Fibroblast of the aortic adventitia (primary cell): ENCODE measurements around the gene HIKESHI. TPM values are rescaled to one million over a fixed set of nuclear protein-coding genes. Genes with fewer than 3 reads are reported as not detected.

ENCODE experiments used
- DNase-seq: peaks from one replicate; pipeline ENCODE4 v3.0.0-alpha.2; 2010; ENCODE audit warnings: low read depth
- H3K4me3 ChIP-seq: 2 replicates; pipeline ENCODE4 v1.5.1; 2011; ENCODE audit warnings: low read depth, mild to moderate bottlenecking, control low read depth, low read length, moderate library complexity
- small RNA-seq: library from RNA; depleted of rRNA; stranded (forward); fragments of <200 nt; gene quantifications from one replicate; pipeline ENCODE3, GENCODE V24; 2012
- total RNA-seq: library from RNA; depleted of rRNA; stranded (reverse); fragments of >200 nt; gene quantifications from 2 replicates; pipeline ENCODE4 v1.2.3, GENCODE V29; 2012; ENCODE audit warnings: low replicate concordance
- TF ChIP-seq, protein P1 (sequence below): IDR thresholded peaks from 2 replicates; pipeline ENCODE4 v1.5.1; 2011; ENCODE audit warnings: mild to moderate bottlenecking, low read length, control low read depth, inconsistent platforms; ENCODE audit not compliant: insufficient read depth

HIKESHI gene
- total RNA-seq, 1 donor, result 92.2 TPM

DNA sequence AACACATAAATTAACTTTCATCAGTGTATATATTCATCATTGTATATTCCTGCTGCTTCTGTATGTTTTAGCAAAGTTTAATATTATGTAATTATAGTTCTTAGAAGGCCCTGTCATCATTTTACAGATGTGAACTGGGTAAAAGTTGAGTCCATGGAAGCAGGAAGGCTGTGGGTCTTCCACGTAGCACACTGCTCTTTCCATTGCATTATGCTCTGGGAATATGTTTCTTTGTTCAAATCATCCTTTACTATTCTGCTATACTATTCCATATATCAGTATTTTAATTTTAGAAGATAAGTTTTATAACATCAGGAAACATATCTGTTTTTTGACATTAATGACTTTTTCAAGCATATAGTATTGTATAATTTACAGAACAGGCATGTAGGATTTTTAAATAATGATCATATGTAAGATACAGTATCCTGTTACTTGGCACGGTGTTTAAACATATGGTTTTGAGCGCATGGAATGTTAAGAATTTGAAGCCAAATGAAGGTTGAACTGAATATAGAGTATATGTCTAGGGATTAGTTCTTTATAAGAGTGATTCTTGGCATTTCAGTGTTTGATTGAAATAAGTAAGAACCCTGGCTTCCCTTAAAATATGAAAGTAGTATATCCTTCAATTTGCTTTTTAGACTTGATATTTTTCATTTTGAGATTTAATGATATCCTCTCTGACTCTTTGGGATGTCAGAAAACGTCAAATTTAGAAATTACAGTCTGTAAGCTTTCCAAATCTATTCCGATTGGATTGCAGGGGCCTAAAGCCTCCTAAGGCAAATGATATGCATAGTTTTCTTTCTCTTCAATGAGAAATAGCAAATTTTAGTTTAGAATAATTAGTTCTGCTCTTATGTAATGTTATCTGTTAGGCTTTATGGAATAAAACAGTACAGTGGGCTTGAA lies 81.3 kb downstream of the HIKESHI start:
- no peak for DNase-seq
- TF ChIP-seq, protein P1, sequence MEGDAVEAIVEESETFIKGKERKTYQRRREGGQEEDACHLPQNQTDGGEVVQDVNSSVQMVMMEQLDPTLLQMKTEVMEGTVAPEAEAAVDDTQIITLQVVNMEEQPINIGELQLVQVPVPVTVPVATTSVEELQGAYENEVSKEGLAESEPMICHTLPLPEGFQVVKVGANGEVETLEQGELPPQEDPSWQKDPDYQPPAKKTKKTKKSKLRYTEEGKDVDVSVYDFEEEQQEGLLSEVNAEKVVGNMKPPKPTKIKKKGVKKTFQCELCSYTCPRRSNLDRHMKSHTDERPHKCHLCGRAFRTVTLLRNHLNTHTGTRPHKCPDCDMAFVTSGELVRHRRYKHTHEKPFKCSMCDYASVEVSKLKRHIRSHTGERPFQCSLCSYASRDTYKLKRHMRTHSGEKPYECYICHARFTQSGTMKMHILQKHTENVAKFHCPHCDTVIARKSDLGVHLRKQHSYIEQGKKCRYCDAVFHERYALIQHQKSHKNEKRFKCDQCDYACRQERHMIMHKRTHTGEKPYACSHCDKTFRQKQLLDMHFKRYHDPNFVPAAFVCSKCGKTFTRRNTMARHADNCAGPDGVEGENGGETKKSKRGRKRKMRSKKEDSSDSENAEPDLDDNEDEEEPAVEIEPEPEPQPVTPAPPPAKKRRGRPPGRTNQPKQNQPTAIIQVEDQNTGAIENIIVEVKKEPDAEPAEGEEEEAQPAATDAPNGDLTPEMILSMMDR, result no peak
- H3K4me3 ChIP-seq, result no peak overlapping the region

DNA sequence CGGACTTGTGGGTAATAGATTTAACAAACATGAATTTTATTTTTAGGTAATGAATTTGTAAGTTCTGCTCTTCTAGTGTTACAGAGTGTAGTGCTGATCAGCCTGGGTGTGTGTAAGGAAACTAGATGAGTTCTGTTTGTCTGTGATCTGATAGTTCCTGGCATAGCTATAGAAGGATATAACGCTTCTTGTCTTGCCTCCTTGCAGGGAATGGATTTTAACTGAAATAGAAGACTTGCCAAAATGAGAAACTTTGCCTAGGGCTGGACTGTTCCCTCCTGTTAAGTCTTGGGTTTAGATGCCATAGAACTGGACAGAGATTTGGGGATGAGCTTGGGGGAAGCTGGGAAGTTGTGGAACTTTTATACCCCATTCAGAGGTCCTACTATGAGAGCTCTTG lies 84.2 kb downstream of the HIKESHI start:
- H3K4me3 ChIP-seq, result no peak overlapping the region
- TF ChIP-seq, protein P1, result no peak
- no peak for DNase-seq

DNA sequence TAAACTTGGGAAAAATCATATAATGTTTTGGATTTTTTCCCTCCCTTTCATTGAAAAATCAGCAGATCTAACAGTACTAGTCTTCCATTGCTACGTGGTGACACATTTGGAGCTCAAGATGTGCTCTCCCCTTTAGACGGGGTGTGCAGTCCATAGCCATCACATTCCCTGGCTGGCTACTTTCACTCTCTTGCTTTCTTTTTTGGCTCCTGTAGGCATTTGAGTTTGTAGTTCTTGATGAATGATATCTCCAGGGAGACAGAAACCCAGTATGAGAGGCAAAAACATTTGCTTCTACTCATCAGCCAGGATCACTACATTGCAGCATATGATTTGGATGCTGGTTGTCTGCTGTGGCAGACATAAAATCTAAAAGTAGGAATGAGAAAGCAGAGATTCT lies 84.7 kb downstream of the HIKESHI start:
- no peak overlapping the region for H3K4me3 ChIP-seq
- TF ChIP-seq, protein P1, result no peak
- peak; percentile 47 for DNase-seq

DNA sequence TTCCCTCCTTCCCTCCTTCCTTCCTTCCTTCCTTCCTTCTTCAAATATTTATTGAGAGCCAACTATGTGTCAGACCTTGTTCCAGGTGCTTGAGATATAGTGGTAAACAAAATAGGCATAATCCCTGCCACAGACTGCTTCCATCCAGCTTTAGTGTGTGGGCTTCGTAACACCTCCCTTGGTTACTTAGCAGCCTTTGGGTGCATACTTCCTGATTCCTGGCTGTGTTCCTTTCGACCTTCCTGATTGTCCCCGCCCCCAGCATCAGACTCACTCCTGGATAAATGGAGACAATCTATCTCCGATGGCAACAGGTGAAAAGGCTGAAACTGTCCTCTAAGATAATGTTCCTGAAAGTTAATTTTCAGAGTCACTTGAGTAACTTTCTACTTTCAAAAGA lies 86.2 kb downstream of the HIKESHI start:
- DNase-seq, result no peak
- no peak overlapping the region for H3K4me3 ChIP-seq
- TF ChIP-seq, protein P1, result no peak

DNA sequence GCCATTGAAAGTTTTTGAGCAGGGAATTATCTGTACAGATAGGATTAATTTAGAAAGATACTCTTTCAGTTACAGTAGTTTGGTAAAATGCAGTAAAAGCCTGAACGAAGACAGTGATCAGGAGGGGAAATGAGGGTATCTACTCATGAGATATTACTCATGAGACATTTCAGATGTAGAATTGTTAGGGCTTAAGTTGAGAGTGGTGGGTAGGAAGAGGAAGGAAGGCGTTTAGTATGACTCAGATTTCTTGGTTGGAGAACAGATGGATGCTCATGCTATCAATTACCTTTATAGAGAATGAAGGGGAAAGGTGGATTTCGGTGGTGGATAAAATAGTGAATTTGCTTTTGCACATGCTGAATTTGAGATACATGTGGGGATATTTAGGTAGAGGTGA lies 88.4 kb downstream of the HIKESHI start:
- TF ChIP-seq, protein P1, result no peak
- no peak overlapping the region for H3K4me3 ChIP-seq
- no peak for DNase-seq

- H3K4me3 ChIP-seq, result no peak overlapping the region
- no peak for DNase-seq
- TF ChIP-seq, protein P1, result no peak
Observed at GRCh38 chr11:86395061-86395551, 93.1 kb downstream of the HIKESHI start.

Small RNA genes lying within 50 kb of the gene (small RNA-seq; reads per million reads assigned to genes)
- not detected for gene RN7SL225P

Other genes starting within 250 kb of the HIKESHI start
- 280 and 318 TPM in 2 replicates for gene PICALM, start 233.2 kb upstream of the HIKESHI start, total RNA-seq
- gene EED, start 57.5 kb upstream of the HIKESHI start, total RNA-seq, result 19.4 and 24.7 TPM in 2 replicates
- 0.36 and 2.6 TPM in 2 replicates for gene CCDC81, start 72.6 kb downstream of the HIKESHI start, total RNA-seq